ENCODE results near the gene GEMIN4. TPM values are rescaled to one million over a fixed set of nuclear protein-coding genes. Genes with fewer than 3 reads are reported as not detected.
"Not testable (repeated sequence)": the region's sequence is repeated elsewhere in the genome, so short reads cannot be mapped to it uniquely, and the experiment has no call there.

Gene GEMIN4
- total RNA-seq, 1 donor: 23.2 TPM

DNA sequence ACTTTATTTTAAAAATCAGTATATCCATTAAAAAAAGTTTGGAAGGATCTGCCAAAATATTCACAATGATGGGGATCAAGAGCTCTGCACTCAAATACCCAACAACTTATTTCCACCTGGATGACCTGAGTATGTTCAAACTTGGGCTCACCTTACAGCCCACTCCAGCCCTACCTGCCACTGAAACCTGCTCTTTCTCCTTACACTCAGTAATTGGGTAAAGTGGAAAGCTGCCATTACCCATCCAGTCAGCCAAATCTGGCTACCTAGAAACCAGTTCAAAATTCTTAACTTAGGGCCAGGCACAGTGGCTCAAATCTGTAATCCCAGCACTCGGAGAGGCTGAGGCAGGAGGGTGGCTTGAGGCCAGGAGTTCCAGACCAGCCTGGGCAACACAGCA, 47.1 kb downstream of the GEMIN4 start:
- no peak for DNase-seq (ENCODE audit: low read depth in 2 of 3, low spot score in 2 of 3)

DNA sequence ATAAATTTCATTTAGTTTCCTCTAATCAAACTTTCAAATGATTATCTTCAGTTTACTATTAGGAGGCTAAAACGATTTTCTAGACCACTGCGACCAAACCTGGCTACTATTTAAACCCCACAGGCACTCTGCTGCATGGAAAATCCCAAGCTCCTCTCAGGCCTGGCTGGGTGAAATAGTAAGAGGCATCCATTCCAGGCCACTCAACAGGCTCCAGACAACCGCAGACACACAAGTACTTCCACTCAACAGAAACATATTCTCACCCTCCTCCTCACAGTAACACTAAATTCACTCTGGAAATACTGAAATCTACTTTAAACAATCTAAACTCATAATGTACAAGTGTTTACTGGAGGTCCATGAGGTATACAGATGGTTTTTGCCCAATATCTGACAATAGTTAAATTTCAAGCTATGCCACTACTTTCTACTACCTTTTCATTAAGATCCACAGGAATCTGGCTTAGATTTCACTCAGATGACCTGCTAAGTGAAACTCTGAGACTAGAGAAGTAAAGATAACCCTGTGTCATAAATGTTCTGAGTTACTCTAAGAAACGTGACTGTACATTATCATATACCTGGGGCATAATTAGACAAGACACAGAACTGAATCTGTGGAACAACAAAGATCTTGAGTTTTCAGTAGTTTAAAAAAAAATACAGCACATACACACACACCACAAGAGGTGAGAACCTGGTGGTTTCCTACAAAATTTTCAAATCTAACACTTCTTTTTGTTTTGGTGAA, 47.8 kb downstream of the GEMIN4 start:
- no peak for DNase-seq (ENCODE audit: low read depth in 2 of 3, low spot score in 2 of 3)

DNA sequence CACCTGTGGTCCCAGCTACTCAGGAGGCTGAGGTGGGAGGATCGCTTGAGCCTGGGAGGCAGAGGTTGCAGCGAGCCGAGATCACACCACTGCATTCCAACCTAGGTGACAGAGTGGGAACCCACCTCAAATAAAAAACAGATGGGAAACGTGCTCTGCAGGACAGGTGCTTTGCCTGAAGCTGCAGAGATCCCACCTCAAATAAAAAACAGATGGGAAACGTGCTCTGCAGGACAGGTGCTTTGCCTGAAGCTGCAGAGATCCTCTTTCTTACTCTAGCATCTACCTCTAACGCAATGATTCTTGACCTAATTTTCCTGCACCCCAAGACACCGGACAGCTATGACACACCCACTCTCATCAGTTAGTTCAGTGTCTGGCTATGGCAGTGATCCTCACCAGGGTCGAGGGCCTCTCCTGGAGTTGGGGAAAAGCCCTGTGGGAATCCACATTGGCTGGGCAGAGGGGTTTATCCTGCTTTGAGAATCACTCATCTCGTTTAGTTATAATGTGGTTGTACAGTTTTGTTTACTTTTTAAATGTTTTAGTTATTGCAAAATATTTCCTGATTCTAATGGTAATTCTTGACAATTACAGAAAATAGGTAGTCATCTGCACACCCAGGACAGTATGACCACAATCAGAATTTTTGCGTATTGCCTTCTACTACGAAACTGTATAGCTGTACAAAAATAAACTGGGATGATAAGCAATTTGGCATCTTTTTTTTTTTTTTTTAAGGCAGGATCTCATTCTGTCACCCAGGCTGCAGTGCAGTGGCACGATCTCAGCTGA, 48.8 kb downstream of the GEMIN4 start:
- no peak for DNase-seq (ENCODE audit: low read depth in 2 of 3, low spot score in 2 of 3)

DNA sequence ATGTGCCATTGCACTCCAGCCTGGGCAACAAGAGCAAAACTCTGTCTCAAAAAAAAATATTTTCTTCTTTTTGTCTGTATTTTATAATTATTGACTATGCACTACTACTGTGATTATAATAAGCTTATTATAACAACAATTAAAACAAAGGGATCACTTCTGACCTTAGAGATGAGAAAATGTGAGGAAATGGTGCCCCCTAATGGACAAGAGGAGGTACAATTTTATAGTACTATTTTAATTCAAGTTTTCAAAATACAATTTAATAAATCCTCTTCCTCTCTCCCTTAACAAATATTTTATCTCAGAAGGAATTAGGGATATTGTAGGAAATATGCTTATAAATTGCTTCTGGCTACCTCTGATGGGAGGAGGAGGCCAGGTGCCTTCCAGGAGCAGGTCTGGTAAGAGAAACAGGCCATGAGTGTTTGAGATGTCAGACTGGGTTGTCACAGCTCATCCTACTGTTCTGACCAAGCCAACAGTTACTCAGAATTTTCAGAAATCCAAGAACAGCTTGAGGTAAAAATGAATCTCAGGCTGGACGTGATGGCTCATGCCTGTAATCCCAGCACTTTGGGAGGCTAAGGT, 51.5 kb downstream of the GEMIN4 start:
- DNase-seq (ENCODE audit: low read depth in 2 of 3, low spot score in 2 of 3): peak; percentile 35 to 68 (median 37)

DNA sequence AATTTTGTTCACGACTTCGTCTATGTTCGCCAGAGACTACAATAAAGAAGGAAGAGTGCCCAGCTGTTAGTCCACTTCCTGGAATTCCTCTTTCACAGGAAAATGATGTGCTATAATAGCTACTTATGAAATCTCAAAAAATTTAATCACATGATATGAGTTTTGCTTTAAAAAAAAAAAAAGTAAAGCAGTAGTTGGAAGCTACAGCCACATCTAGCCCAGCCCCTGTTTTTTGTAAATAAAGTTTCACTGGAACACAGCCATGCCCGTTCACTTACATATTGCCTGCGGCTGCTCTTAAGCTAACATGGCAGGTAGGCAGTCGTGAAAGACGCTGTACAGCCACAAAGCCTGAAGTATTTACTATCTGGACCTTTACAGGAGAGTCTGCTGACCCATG, 52.7 kb downstream of the GEMIN4 start:
- no peak for DNase-seq (ENCODE audit: low read depth in 2 of 3, low spot score in 2 of 3)

DNA sequence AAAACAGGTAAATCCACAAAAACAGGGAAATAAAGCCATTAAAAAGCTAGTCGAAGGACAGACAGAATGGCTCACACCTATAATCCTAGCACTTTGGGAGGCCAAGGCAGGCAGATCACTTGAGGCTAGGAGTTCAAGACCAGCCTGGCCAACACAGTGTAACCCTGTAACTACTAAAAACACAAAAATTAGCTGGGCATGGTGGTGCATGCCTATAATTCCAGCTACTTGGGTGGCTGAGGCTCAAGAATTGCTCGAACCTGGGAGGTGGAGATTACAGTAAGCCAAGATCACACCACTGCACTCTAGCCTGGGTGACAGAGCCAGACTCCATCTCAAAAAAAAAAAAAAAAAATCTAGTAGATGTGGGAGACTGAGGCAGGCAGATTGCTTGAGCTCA, 54.0 kb downstream of the GEMIN4 start:
- DNase-seq (ENCODE audit: low read depth in 2 of 3, low spot score in 2 of 3): not testable (repeated sequence)

DNA sequence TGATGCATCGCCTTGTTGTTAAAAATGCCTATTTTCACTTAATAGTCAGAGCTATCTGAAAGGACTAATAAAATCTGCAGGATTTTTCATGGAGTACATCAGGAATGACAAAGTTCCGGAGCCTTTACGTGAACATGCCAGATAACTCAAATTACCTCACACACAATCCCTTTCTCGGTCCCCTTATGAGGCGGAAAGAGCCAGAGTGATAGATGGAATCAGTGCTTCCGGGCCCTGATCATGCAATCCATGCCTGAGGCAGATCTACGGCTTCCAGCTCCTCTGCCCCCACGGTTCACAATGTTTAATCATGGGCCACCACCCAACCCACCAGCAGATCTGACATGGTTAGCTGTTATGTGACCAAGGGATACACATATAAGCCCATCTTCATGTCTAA, 54.4 kb downstream of the GEMIN4 start:
- DNase-seq (ENCODE audit: low read depth in 2 of 3, low spot score in 2 of 3): no peak

DNA sequence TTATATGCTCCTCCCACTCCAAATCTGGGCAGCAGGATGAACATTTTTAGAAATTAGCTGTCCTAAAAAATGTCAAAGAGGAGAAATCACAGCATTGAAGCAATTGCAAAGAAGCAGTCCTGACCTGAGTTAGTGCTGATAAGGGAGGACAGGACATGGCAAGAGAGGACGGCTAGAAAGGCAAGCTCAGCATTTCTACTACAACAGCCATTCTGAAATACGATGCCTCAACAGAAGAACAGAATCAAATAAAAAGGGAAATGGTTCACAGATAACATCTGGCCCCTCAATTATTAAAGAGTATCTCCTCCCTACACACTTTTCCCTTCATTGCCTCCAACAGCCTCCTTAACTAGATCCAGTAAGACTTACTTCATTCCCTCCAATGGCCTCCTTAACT, 55.7 kb downstream of the GEMIN4 start:
- no peak for DNase-seq (ENCODE audit: low read depth in 2 of 3, low spot score in 2 of 3)

Other genes starting within 250 kb of the GEMIN4 start
- gene VPS53, start 37.4 kb downstream of the GEMIN4 start, total RNA-seq: 18.3 TPM
- gene TLCD3A, start 19.7 kb downstream of the GEMIN4 start, total RNA-seq: 12.7 TPM
- 20.7 TPM for gene GLOD4, start 30.0 kb upstream of the GEMIN4 start, total RNA-seq
- 29.4 TPM for gene MRM3, start 30.1 kb upstream of the GEMIN4 start, total RNA-seq
- 1.6 TPM for gene NXN, start 227.5 kb upstream of the GEMIN4 start, total RNA-seq
- 10.5 TPM for gene TIMM22, start 244.9 kb upstream of the GEMIN4 start, total RNA-seq